Neural progenitor cell (in vitro differentiated cells): ENCODE data around the gene ABHD17B. TPM values are rescaled to one million over a fixed set of nuclear protein-coding genes. Genes with fewer than 3 reads are reported as not detected.

ENCODE experiments used
- DNase-seq: peaks from one replicate; pipeline ENCODE4 v3.0.0-alpha.2; 2016; ENCODE audit warnings: low spot score
- H2AFZ ChIP-seq: fragments of 200-600 bp; sonication (generic); replicated peaks from 2 replicates; pipeline ENCODE4 v1.6.1; 2016; ENCODE audit warnings: antibody characterized with exemption
- H3F3A ChIP-seq: fragments of 200-600 bp; sonication (generic); 2 replicates; pipeline ENCODE4 v1.6.1; 2016; ENCODE audit warnings: antibody characterized with exemption, low read depth
- H3K27ac ChIP-seq: fragments of 200-600 bp; sonication (generic); 2 replicates; pipeline ENCODE4 v1.5.1; 2016; ENCODE audit warnings: mild to moderate bottlenecking
- H3K27me3 ChIP-seq: fragments of 200-600 bp; sonication (generic); 2 replicates; pipeline ENCODE4 v1.6.1; 2016; ENCODE audit warnings: mild to moderate bottlenecking, moderate library complexity
- H3K36me3 ChIP-seq: fragments of 200-600 bp; sonication (generic); 2 replicates; pipeline ENCODE4 v1.5.1; 2016
- H3K4me1 ChIP-seq: fragments of 200-600 bp; sonication (generic); 2 replicates; pipeline ENCODE4 v1.6.1; 2016; ENCODE audit warnings: mixed run types
- H3K4me2 ChIP-seq: fragments of 200-600 bp; sonication (generic); 2 replicates; pipeline ENCODE4 v1.6.1; 2016
- H3K4me3 ChIP-seq: fragments of 200-600 bp; sonication (generic); 2 replicates; pipeline ENCODE4 v1.5.1; 2016
- H3K79me2 ChIP-seq: fragments of 200-600 bp; sonication (generic); 2 replicates; pipeline ENCODE4 v1.6.1; 2016; ENCODE audit warnings: low read depth
- H3K9ac ChIP-seq: fragments of 200-600 bp; sonication (generic); 2 replicates; pipeline ENCODE4 v1.6.1; 2016
- H3K9me3 ChIP-seq: fragments of 200-600 bp; sonication (generic); 2 replicates; pipeline ENCODE4 v1.5.1; 2016; ENCODE audit warnings: low read depth
- H4K20me1 ChIP-seq: fragments of 200-600 bp; sonication (generic); 2 replicates; pipeline ENCODE4 v1.6.1; 2016; ENCODE audit warnings: low read depth
- H3K27ac Mint-ChIP-seq: 3 replicates; pipeline ENCODE4 v1.8.0; 2021; ENCODE audit warnings: mixed read lengths
- H3K27me3 Mint-ChIP-seq: 2 replicates; pipeline ENCODE4 v1.8.0; 2022; ENCODE audit warnings: low read depth, mild to moderate bottlenecking, inconsistent platforms, moderate library complexity, mixed read lengths; ENCODE audit not compliant: insufficient read depth
- H3K36me3 Mint-ChIP-seq: 3 replicates; pipeline ENCODE4 v1.8.0; 2021; ENCODE audit warnings: mixed read lengths
- H3K4me1 Mint-ChIP-seq: 3 replicates; pipeline ENCODE4 v1.8.0; 2021; ENCODE audit warnings: mixed read lengths
- H3K4me3 Mint-ChIP-seq: 3 replicates; pipeline ENCODE4 v1.8.0; 2021; ENCODE audit warnings: mild to moderate bottlenecking, moderate library complexity, mixed read lengths
- H3K9me3 Mint-ChIP-seq: 3 replicates; pipeline ENCODE4 v1.8.0; 2020; ENCODE audit warnings: mixed read lengths
- CTCF ChIP-seq: fragments of 200-600 bp; sonication (generic); IDR thresholded peaks from 2 replicates; pipeline ENCODE4 v1.5.1; 2017; ENCODE audit warnings: antibody characterized with exemption, mild to moderate bottlenecking
- EZH2 ChIP-seq: fragments of 200-600 bp; sonication (generic); IDR thresholded peaks from 2 replicates; pipeline ENCODE4 v1.6.1; 2017; ENCODE audit warnings: antibody characterized with exemption, mild to moderate bottlenecking, moderate library complexity
- EZH2phosphoT487 ChIP-seq: fragments of 200-600 bp; sonication (generic); IDR thresholded peaks from 2 replicates; pipeline ENCODE4 v1.6.1; 2017; ENCODE audit warnings: antibody characterized with exemption
- total RNA-seq: library from RNA; depleted of rRNA; stranded (reverse); fragments of >200 nt; gene quantifications from 2 replicates; pipeline ENCODE4 v1.2.3, GENCODE V29; 2015; ENCODE audit warnings: low replicate concordance

ABHD17B gene
- total RNA-seq, 1 donor from 2014 or later = 96.6 TPM

- H4K20me1 ChIP-seq = no peaks in the 10 kb centered on the region
- H3K4me1 Mint-ChIP-seq = no peaks in the 10 kb centered on the region
Measured at GRCh38 chr9:71839668-71840067, 71.3 kb downstream of the ABHD17B start.

GRCh38 chr9:71835596-71835995 is 75.4 kb downstream of the ABHD17B start:
- TF ChIP-seq EZH2phosphoT487 (no peak), CTCF (no peak), EZH2 (no peak)
- Histone ChIP-seq H3K9me3 (peaks cover 5% of the 10 kb centered on the region), H3K27me3 (no peaks in the 10 kb centered on the region), H3K79me2 (no peaks in the 10 kb centered on the region), H3K4me1 (no peaks in the 10 kb centered on the region), H3K27ac (no peak overlapping the region), H2AFZ (no peak overlapping the region), H4K20me1 (no peaks in the 10 kb centered on the region), H3K36me3 (peaks cover 4% of the 10 kb centered on the region), H3K4me3 (no peak overlapping the region), H3K4me2 (no peak overlapping the region), H3K9ac (no peak overlapping the region), H3F3A (no peaks in the 10 kb centered on the region)
- no peak overlapping the region for H3K27ac Mint-ChIP-seq
- H3K4me1 Mint-ChIP-seq = no peaks in the 10 kb centered on the region
- no peak for DNase-seq
- H3K9me3 Mint-ChIP-seq = peaks cover 24% of the 10 kb centered on the region
- no peaks in the 10 kb centered on the region for H3K36me3 Mint-ChIP-seq
- H3K4me3 Mint-ChIP-seq = no peak overlapping the region
- H3K27me3 Mint-ChIP-seq = peaks cover 3% of the 10 kb centered on the region

More at GRCh38 chr9:71839668-71840067, 71.3 kb downstream of the ABHD17B start:
- H3K27ac ChIP-seq = no peak overlapping the region
- H3K4me1 ChIP-seq = no peaks in the 10 kb centered on the region
- H3K4me3 ChIP-seq = no peak overlapping the region
- peaks cover 2% of the 10 kb centered on the region for H3K27me3 Mint-ChIP-seq
- H3K9me3 Mint-ChIP-seq = peaks cover 15% of the 10 kb centered on the region
- no peaks in the 10 kb centered on the region for H3K27me3 ChIP-seq
- H3K4me2 ChIP-seq = no peak overlapping the region
- no peak for TF ChIP-seq EZH2phosphoT487
- TF ChIP-seq EZH2 = no peak
- no peak for TF ChIP-seq CTCF
- no peak overlapping the region for H3K4me3 Mint-ChIP-seq
- no peaks in the 10 kb centered on the region for H3F3A ChIP-seq
- no peak overlapping the region for H3K27ac Mint-ChIP-seq
- no peaks in the 10 kb centered on the region for H3K79me2 ChIP-seq
- no peaks in the 10 kb centered on the region for H3K36me3 ChIP-seq
- no peak overlapping the region for H2AFZ ChIP-seq
- no peak for DNase-seq
- peaks cover 5% of the 10 kb centered on the region for H3K9me3 ChIP-seq
- no peak overlapping the region for H3K9ac ChIP-seq
- no peaks in the 10 kb centered on the region for H3K36me3 Mint-ChIP-seq

- H3K4me3 Mint-ChIP-seq = no peak overlapping the region
- Histone ChIP-seq H3K79me2 (no peaks in the 10 kb centered on the region), H3K27ac (no peak overlapping the region), H3K9ac (no peak overlapping the region), H3K27me3 (no peaks in the 10 kb centered on the region), H3K4me3 (no peak overlapping the region), H3K4me2 (no peak overlapping the region), H2AFZ (no peak overlapping the region), H3K4me1 (peaks cover 7% of the 10 kb centered on the region), H4K20me1 (no peaks in the 10 kb centered on the region), H3K36me3 (peaks cover 4% of the 10 kb centered on the region), H3F3A (no peaks in the 10 kb centered on the region), H3K9me3 (peaks cover 5% of the 10 kb centered on the region)
- H3K27ac Mint-ChIP-seq = no peak overlapping the region
- H3K36me3 Mint-ChIP-seq = no peaks in the 10 kb centered on the region
- H3K27me3 Mint-ChIP-seq = peaks cover 5% of the 10 kb centered on the region
- TF ChIP-seq EZH2 = no peak
- no peak for TF ChIP-seq CTCF
- no peak for TF ChIP-seq EZH2phosphoT487
- H3K4me1 Mint-ChIP-seq = no peaks in the 10 kb centered on the region
- no peak for DNase-seq
- peaks cover 21% of the 10 kb centered on the region for H3K9me3 Mint-ChIP-seq
Measured at GRCh38 chr9:71830929-71831328, 80.1 kb downstream of the ABHD17B start.
